ENCODE measurements around the gene SUSD4.

Gene SUSD4

DNA sequence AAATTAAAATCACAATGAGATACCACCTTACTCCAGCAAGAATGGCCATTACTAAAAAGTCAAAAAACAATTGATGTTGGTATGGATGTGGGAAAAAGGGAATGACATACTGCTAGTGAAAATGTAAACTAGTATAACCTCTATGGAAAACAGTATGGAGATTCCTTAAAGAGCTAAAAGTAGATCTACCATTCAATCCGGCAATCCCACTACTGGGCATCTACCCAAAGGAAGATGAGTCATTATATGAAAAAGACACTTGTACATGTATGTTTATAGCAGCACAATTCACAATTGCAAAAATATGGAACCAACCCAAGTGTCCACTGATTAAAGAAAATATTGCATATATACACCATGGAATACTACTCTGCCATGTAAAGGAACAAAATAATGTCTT, 37.2 kb downstream of the SUSD4 start:
- no peak for DNase-seq

DNA sequence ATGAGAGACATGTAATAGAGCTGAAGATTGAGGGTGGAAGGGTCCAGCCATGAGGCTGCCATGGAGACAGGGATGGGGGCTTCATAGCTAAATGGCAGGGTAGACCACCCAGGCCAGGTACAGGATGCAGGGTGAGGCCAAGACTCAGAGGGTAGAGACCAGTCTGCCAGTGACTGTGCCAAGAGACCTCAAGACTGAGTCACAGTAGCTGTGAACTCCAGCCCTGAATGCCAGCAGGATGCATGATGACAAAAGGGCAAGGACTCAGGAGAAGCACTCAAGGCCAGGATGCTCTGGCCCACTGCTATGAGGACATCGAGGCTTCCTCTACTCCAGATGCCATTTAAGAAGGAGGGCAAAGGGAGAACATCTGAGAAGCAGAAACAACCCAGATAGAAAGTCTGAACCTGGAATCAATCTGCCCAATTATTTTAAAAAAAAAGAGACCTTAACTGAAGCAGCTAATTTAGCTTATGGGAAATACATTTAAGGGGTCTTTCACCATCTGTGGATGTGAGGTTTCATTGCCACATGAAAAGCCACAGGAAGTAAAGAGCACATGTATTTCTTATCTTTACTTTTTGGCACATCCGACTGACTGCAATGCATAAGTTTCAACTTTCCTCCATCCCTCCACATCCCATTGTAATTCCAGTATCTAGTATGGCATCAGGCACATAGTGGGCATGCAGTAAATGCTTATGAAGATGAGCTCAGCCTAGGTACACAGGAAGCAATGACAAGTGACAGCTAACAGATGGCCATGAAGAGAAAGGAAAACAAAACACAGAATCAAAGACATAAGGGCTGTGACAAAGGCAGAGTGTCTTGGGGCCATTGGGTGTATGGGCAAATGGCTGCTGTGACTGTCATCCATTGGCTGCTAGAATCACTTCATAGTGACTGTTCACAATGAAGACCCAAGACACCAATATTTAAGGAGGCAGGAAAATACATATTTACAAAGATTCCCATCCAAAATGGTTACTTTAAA, 40.2 kb downstream of the SUSD4 start:
- no peak for DNase-seq

DNA sequence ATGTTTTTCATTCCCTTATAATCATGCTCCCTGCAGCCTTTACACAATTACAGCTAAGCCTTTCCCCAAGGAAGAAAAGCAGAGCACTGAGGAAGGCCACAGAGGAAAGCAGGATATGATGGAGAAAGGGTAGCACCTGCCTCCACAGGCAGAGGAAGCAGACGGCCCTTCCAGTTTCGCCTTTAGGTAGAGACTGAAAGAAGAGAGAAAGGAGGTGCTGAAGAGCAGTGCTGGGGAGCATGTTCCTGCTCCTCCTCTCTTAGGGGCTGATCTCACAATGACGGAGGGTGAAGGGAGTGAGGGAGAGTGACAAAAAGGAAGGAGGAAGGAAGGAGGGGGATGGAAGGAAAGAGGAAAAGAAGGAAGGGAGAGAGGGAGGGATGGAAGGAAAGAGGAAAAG, 41.1 kb downstream of the SUSD4 start:
- DNase-seq = no peak

DNA sequence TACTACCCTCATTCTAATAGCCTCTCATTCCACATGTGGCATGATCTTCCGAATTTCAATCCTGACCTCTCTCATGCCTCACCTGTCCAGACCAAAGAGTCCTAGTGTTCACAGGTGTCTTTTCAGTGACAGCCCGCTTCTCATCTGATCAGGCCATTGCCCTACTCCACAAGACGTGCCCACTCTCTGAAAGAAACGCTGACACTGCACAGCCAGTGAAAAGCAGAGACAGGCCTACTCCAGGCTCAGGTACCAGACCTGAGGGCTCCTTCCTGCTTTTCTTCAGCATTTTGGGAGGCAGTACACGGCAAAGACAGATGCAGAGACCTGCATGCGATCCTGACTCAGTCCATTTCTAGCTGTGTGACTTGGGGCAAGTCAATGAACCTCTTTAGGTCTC, 43.0 kb downstream of the SUSD4 start:
- DNase-seq = no peak

DNA sequence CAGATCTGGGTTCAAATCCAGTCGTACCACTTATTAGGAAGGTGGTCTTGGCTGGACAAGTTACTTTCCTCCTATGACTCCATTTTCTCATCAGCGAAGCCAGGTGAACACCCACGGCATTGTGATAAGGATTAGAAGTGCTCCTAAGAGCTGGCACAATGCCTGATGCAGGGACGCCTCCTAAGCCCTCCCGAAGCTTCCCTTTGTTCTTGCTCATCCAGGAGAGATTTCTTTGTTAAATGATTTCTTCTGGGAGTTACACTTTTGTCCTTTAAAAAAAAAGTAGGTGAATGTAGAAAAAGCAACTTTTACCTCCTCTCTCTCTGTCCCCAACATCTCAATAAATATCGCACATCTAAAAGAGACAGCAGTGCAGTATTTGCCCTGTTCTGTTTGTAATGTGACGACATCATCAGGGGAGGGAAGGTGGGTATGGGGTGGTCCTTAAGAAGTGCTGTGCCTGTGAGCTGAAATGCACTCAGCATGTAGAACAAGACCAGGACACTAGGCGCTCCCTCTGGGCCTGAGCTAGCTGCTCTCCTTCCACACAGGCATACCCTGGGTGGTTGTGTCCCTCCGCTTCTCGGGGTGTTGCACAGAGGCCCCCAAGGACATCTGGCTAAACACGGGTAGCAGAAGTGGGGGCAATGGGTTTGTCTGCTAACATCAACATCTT, 43.9 kb downstream of the SUSD4 start:
- no peak for DNase-seq

DNA sequence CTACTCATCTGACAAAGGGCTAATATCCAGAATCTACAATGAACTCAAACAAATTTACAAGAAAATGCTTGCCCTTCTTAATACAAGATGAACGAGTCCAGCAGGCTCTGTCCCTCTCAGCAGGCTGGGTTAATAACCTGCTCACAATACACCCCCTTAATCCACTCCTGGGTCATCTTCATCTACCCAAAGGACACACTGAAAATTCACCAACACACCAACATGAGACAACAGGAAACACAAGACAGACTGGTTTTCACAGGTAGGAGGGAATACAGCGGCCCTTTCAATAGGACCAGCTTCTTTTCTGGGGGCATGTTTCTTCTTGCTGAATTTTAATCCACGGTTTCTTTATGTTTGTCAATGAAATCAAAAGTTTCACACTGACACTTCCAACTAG, 44.6 kb downstream of the SUSD4 start:
- DNase-seq = no peak

DNA sequence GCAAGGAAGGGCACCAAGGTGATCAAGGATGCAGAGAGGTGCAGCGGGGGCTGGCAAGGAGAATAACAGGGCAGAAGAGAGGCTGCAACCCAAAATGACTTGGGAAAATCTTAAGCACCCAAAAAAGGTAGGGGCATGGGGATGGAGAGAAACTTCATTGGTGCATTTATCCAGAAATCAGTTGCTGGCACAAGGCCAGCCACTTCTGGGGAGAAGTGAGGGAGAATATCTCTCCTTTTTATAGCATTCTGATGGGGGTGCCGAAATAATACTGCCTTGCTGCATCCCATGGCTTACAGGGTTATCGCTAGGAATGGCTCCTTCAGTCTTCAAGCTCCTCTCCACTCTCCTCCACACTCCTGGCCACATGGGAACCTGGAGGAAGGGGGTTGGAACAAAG, 47.9 kb downstream of the SUSD4 start:
- no peak for DNase-seq

DNA sequence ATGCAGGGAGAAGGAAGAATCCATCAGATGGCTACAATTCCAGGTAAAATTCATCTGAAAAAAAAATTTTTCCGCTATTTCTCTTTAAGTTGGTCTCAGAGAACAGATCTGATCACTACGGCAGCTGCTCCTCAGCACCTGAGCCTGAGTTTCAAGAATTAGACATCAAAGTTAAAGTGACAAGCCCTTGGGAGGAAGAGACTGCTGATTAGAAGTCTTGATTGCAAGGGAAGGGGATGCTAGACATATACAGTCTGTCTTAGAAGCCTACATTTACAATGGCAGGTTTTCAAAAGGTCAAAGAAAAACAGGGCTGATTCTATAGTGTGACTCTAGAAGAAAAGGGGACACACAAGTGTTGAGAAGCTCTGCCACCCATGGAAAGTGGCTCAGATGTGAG, 48.3 kb downstream of the SUSD4 start:
- no peak for DNase-seq

DNA sequence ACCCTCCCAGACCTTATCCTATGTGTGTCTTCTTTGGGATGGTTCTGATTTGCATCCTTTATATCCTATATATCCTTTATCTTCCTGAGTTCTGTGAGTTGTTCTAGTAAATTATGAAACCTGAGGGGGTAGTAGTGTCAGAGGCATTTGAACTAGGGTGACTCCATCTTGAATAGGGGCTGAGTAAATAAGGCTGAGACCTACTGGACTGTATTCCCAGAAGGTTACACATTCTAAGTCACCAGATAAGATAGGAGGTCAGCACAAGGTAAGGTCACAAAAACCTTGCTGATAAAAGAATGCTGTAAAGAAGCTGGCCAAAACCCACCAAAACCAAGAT, 50.6 kb downstream of the SUSD4 start:
- no peak for DNase-seq

DNA sequence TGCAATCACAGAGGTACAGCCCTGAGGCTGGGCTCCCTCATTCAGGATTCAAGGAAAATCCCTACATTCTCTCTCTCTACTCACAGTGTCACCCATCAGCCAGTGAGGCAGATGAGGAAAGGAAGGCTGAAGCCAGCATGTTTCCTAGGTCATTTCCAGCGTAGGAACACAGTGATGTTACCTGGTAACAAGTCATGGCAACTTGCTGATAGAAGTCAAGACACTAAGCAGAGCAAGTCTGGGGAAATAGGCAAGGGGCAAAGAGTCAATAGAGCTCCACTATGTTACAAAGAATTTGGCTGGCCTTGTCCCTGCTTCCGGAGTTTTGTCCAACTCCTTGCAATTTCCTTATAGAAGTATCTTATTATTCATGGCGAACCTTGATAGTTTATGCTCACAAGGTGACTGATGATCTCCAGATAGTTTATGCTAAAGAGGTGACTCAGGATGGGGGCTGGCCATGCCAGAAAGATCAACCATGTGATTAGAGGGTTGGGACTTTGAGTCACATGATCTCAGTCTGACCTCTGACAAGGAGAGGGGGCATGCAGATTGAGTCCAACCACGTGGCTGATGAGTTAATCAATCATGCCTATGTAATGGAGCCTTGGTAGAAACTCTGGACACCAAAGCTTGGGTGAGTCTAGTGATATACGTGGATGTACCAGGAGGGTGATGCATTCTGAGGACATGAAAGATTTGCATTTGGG, 51.1 kb downstream of the SUSD4 start:
- DNase-seq = no peak

DNA sequence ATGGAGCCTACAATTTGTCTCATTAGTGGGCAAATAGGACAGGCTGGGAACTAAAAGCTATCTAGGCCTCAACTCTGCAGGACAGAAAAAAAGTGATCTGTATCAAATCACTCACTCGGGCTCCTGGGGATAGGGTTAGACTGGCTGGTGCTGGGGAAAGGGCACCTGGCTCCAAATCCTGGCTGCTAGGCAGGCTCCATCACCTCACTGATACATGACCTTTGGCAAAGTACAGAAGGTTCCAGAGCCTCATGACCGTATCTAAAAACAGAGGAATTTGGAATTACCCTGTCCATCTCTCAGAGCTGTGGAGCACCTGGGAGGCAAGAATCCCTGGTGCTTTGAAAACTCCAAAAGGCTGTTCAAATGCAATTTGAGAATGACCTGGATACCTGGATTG, 51.7 kb downstream of the SUSD4 start:
- DNase-seq = no peak

DNA sequence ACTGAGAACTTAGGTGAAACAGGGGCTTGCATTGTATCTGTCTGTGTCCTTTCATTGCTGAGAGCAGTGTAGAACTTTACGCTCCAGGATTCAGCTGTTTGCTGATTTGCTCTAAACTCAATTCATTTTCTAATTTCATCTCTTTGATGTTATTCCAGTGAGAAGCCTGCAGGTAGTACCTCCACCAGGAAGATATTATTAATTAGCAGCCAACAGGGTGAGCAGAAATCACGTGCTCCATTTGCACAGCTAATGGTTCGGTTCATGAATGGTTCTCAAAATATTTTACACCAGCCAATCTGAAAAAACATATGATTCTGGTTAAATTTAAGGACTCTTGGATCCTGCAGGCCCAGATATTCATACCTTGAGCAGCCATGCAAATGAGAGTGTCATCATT, 52.1 kb downstream of the SUSD4 start:
- DNase-seq = no peak

DNA sequence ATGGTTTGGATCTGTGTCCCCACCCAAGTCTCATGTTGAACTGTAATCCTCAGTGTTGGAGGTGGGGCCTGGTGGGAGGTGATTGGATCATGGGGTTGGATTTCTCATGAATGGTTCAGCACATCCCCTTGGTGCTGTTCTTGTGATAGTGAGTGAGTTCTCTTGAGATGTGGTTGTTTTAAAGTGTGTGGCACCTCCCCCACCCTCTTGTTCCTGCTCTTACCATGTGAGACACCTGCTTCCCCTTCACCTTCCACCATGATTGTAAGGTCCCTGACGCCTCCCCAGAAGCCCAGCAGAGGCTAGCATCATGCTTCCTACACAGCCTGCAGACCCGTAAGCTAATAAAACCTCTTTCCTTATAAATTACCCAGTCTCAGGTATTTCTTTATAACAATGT, 55.8 kb downstream of the SUSD4 start:
- no peak for DNase-seq

DNA sequence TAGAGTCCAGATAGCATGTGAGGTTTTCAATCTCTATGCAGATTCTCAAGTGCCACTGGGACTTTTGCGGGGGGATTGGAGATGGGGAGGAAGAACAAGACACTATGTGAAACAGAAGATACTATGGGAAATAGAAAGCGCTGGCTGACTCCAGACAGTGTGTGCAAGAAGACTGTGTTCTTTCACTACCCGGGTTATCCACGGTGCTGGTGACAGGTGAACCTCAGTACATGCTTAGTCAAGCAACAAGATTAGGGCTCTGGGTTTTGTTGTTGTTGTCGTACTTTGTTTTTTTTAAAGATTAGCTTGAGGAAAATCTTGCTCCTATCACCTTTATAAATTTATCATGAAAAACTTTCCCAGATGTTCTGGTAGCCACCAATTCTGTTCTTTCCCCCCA, 56.4 kb downstream of the SUSD4 start:
- DNase-seq = no peak

DNA sequence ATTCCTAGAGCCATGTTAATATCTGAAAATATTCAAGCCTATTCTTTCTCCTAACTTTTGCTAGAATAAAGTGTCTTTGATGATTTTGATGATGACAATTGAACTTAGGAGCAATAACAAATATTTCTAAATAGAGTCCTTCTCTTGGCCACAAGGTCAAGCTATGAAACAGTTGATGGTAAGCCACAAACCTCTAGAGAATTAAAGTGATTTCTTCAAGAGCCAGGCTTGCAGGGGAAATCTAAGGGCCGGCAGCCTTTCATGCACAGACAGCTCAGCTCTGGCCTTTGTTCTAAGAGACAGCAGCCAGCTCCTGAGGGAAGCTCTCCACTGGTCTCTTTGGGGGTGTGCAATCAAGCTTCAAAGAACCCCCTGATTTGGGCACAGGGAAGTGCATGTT, 59.0 kb downstream of the SUSD4 start:
- no peak for DNase-seq

DNA sequence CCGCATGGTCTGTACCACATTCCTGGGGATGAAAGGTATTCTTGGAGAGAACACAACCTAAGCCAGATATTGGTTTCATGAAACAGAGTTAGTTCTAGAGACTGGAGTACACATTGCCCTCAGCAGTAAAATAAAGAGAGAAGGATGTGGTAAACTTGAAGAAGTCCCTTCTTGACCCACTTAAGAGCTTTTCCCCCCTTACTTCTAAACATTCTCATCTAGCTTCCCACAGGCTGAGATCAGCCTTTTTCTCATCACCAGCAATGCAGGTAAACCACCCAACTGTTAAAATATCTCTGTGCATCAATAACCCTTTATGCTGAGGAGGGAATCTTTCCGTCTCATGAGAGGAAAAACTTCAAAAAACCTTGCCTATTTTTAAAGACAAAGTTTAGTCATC, 62.6 kb downstream of the SUSD4 start:
- DNase-seq = no peak

DNA sequence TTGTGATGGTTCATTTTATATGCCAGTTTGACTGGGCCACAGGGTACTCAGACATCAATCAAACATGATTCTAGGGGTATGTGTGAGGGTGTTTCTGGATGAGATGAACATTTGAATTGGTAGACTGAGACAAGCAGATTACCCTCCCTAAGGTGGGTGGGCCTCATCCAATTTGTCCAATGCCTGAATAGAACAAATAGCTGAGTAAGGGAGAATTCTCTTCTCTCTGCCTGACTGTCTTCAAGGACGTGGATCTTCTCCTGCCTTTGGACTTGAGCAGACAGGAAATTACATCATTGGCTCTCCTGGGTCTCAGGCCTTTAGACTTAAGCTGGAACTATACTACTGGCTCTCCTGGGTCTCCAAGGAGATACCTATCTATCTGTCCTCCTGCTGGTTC, 64.4 kb downstream of the SUSD4 start:
- no peak for DNase-seq

DNA sequence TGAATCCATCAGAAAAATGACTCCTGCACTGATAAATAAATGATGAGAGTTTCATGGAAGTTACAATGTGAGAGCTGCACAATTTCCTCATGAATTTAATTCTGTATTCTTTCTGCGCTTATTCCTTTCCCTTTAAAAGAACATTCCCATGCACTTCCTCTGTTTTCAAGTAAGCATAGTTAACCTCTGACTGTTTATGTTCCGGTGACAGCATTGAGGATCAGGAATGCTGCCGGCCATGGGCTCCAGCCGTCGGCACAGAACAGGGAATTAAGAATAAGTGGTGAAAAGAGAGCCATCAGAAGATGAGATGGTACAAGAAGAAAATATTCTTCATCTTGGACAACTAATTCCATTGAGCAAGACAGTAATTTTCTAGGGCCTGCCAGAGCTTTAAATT, 65.3 kb downstream of the SUSD4 start:
- no peak for DNase-seq

DNA sequence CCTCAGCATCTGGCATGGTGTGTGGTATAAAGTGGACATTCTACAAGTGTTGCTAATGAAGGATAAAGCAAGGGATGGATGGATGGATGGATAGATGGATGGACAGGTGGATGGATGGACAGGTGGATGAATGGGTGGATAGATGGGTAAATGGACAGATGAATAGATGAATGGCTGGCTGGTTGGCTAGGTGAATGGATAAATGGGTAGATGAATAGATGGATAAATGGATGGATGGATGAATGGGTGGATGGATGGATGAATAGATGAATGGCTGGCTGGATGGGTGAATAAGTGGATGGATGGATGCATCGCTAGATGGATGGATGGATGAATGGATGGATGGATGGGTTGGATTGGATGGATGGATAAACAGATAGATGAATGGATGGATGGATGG, 66.2 kb downstream of the SUSD4 start:
- DNase-seq = no peak

DNA sequence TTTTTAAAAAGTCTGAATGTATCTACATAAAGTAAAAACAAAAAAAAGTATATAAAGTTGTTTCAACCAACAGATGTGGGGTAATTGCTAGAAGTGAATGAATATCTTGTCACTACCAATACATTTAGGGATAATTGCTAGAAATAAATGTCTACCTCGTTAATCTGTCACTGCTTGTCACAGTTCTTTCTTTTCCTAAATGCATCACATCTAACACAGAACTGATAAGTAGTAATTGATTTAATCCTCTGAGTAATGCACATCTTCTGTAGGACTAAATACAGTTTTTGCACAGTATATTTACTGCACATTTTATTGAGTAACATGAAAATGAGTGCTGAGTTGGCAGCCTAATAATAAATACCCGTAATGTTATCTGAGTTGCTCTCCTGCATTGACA, 72.2 kb downstream of the SUSD4 start:
- DNase-seq = no peak

DNA sequence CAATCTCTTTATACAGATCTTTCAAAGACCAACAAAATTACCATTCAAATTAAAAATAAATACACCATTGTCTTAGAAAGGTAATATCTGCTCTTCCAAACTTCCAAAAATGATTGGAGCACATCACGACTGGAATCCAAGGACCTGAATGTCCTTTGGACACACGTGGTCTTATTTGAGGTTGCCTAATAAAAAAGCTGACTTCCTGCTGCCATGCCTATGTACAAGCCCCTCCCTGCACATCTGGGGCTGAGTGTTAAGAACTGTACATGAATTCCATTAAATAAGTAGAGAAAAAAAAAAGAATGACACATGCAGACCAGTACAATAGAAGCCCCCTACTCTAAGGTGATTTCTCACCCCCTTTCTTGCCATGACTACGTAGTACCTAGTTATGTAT, 73.6 kb downstream of the SUSD4 start:
- DNase-seq = no peak

DNA sequence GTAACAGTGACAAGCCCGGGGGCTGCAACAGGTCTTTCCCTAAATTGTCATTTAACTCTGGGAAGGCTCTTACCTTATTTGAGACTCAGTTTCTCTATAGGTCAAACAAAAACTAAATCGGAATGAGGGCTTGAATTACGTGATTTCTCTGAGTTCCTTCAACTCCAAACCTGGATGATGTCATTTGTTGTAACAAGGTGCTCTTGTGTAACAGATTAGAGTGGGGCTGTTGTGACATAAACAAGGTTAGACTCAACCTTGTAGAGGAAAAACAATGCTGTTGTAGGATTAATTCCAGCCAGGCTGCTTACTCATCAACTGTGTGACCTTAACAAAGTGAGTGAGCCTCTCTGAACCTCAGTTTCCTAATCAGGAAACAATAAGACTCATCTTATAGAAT, 74.4 kb downstream of the SUSD4 start:
- no peak for DNase-seq

DNA sequence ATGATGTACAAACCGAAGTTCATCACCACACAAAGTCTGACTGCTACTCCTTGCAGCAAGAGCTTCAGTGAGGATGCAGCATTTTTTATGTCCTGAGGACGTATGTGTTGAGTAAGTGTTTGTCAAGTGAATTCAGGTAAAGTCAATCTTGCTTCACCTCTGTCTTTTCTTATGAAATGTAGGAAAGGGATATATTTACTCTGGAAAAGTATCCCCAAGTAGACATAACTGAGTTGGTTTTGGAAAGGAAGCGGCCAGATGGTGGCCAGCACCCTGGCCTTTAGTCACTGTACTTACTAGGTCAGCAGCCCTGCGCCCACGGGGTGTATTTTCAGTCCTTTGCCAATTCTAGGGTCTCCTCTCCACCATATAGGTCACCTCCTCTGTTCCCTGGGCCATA, 75.2 kb downstream of the SUSD4 start:
- no peak for DNase-seq

DNA sequence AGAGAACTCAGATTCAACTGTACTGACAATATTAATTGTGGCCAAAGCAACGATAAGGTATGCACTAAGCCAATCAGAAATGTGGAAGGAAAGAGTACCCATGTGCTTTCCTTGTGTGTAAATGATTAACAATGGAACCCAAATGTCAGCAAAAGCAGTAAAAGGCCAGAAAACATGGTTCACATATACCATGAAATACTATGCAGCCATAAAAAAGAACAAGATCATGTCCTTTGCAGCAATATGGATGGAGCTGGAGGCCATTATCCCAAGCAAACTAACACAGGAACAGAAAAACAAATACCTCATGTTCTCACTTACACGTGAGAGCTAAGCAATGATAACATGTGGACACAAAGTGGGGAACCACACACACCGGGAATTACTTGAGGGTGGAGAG, 78.5 kb downstream of the SUSD4 start:
- DNase-seq = no peak
